HCEC 1CT (cell line): ENCODE results near the gene NUP133.
A peak's percentile ranks its signal among the peaks of the same experiment; 100 is the strongest.
"Not testable (repeated sequence)": the region's sequence is repeated elsewhere in the genome, so short reads cannot be mapped to it uniquely, and the experiment has no call there.

Experiments used
- DNase-seq: peaks from one replicate; pipeline ENCODE4 v3.0.0-alpha.2; 2017

The NUP133 gene

GRCh38 chr1:229508823-229509337 lies 739 bp upstream of the NUP133 start:
- no peak for DNase-seq

GRCh38 chr1:229507502-229507901 lies 639 bp downstream of the NUP133 start:
- no peak for DNase-seq

GRCh38 chr1:229506633-229507032 lies 1.5 kb downstream of the NUP133 start:
- no peak for DNase-seq

GRCh38 chr1:229495782-229496181 lies 12.4 kb downstream of the NUP133 start:
- no peak for DNase-seq

GRCh38 chr1:229487181-229487580 lies 21.0 kb downstream of the NUP133 start:
- no peak for DNase-seq

GRCh38 chr1:229485318-229485717 lies 22.8 kb downstream of the NUP133 start:
- no peak for DNase-seq

GRCh38 chr1:229482511-229482910 lies 25.6 kb downstream of the NUP133 start:
- no peak for DNase-seq

- DNase-seq: no peak
Measured at GRCh38 chr1:229480495-229480894, 27.6 kb downstream of the NUP133 start.

GRCh38 chr1:229479660-229480399 lies 28.3 kb downstream of the NUP133 start:
- no peak for DNase-seq

GRCh38 chr1:229478852-229479251 lies 29.3 kb downstream of the NUP133 start:
- DNase-seq: no peak

- DNase-seq: not testable (repeated sequence)
Measured at GRCh38 chr1:229475859-229476258, 32.3 kb downstream of the NUP133 start.

GRCh38 chr1:229474509-229474908 lies 33.6 kb downstream of the NUP133 start:
- DNase-seq: no peak

GRCh38 chr1:229471175-229471574 lies 37.0 kb downstream of the NUP133 start:
- no peak for DNase-seq

GRCh38 chr1:229470406-229471043 lies 37.6 kb downstream of the NUP133 start:
- DNase-seq: no peak

- no peak for DNase-seq
Measured at GRCh38 chr1:229466887-229467286, 41.3 kb downstream of the NUP133 start.

GRCh38 chr1:229464672-229465071 lies 43.5 kb downstream of the NUP133 start:
- DNase-seq: no peak

- no peak for DNase-seq
Measured at GRCh38 chr1:229461032-229461668, 47.0 kb downstream of the NUP133 start.

GRCh38 chr1:229459815-229460214 lies 48.3 kb downstream of the NUP133 start:
- DNase-seq: no peak

- DNase-seq: no peak
Measured at GRCh38 chr1:229457436-229457835, 50.7 kb downstream of the NUP133 start.

GRCh38 chr1:229456016-229456415 lies 52.1 kb downstream of the NUP133 start:
- peak; percentile 24 for DNase-seq

- no peak for DNase-seq
Measured at GRCh38 chr1:229454056-229454455, 54.1 kb downstream of the NUP133 start.

GRCh38 chr1:229452956-229453801 lies 55.0 kb downstream of the NUP133 start:
- peak; percentile 31 for DNase-seq

GRCh38 chr1:229448845-229449244 lies 59.3 kb downstream of the NUP133 start:
- no peak for DNase-seq
